Loucy (cell line): Measurements from ENCODE around the gene KIF14.
"Not testable (repeated sequence)": the region's sequence is repeated elsewhere in the genome, so short reads cannot be mapped to it uniquely, and the experiment has no call there.

Experiments
- H2AFZ ChIP-seq: fragments of 200-600 bp; sonication (generic); 2 replicates; pipeline ENCODE4 v1.6.0; 2016; ENCODE audit warnings: antibody characterized with exemption, mild to moderate bottlenecking, low read length, moderate library complexity
- H3F3A ChIP-seq: fragments of 200-600 bp; 2 replicates; pipeline ENCODE4 v1.6.0; 2016; ENCODE audit warnings: antibody characterized with exemption, low read depth, mild to moderate bottlenecking
- H3K27me3 ChIP-seq: fragments of 200-600 bp; sonication (generic); 2 replicates; pipeline ENCODE4 v1.6.1; 2014; ENCODE audit warnings: low read length, mild to moderate bottlenecking; ENCODE audit not compliant: insufficient read depth, poor library complexity, severe bottlenecking
- H3K36me3 ChIP-seq: fragments of 200-600 bp; sonication (generic); 2 replicates; pipeline ENCODE4 v1.6.1; 2016; ENCODE audit warnings: low read length; ENCODE audit not compliant: insufficient read depth
- H3K4me1 ChIP-seq: fragments of 200-600 bp; sonication (generic); 2 replicates; pipeline ENCODE4 v1.5.1; 2014; ENCODE audit warnings: low read length, mild to moderate bottlenecking; ENCODE audit not compliant: insufficient read depth, poor library complexity, severe bottlenecking
- H3K4me2 ChIP-seq: fragments of 200-600 bp; sonication (generic); 2 replicates; pipeline ENCODE4 v1.6.0; 2014; ENCODE audit warnings: antibody characterized with exemption, low read length, low read depth, mild to moderate bottlenecking; ENCODE audit not compliant: poor library complexity, severe bottlenecking
- H3K4me3 ChIP-seq: fragments of 200-600 bp; sonication (generic); 2 replicates; pipeline ENCODE4 v1.5.1; 2014; ENCODE audit warnings: low read length, mild to moderate bottlenecking, mixed read lengths; ENCODE audit not compliant: poor library complexity, severe bottlenecking
- H3K79me2 ChIP-seq: fragments of 200-600 bp; sonication (generic); 2 replicates; pipeline ENCODE4 v1.6.1; 2014; ENCODE audit warnings: low read length; ENCODE audit not compliant: insufficient read depth
- H3K9ac ChIP-seq: fragments of 200-600 bp; sonication (generic); 2 replicates; pipeline ENCODE4 v1.6.0; 2014; ENCODE audit warnings: mild to moderate bottlenecking, low read depth, low read length, moderate library complexity; ENCODE audit not compliant: poor library complexity, severe bottlenecking
- H3K9me2 ChIP-seq: fragments of 200-600 bp; sonication (generic); replicated peaks from 2 replicates; pipeline ENCODE4 v1.6.1; 2016; ENCODE audit warnings: low read depth, low read length, mixed read lengths
- H3K9me3 ChIP-seq: fragments of 200-600 bp; sonication (generic); 2 replicates; pipeline ENCODE4 v1.6.1; 2014; ENCODE audit warnings: mild to moderate bottlenecking, antibody characterized with exemption, low read length, low read depth; ENCODE audit not compliant: insufficient read depth
- H4K20me1 ChIP-seq: fragments of 200-600 bp; sonication (generic); 2 replicates; pipeline ENCODE4 v1.6.0; 2014; ENCODE audit warnings: antibody characterized with exemption, low read length, mild to moderate bottlenecking; ENCODE audit not compliant: insufficient read depth, poor library complexity, severe bottlenecking
- CTCF ChIP-seq: fragments of 200-600 bp; sonication (generic); conservative IDR thresholded peaks from 2 replicates; pipeline ENCODE4 v1.5.1; 2014; ENCODE audit warnings: mild to moderate bottlenecking, antibody characterized with exemption, low read length
- EZH2phosphoT487 ChIP-seq: fragments of 200-600 bp; IDR thresholded peaks from 2 replicates; pipeline ENCODE4 v1.6.1; 2018; ENCODE audit warnings: antibody characterized with exemption, mild to moderate bottlenecking, moderate library complexity, borderline replicate concordance

KIF14 gene

GRCh38 chr1:200636681-200637080 is 16.1 kb upstream of the KIF14 start:
- H3K36me3 ChIP-seq: no peaks in the 10 kb centered on the region
- H3K4me2 ChIP-seq: no peak overlapping the region
- H3K9me3 ChIP-seq: no peaks in the 10 kb centered on the region
- TF ChIP-seq EZH2phosphoT487: no peak
- TF ChIP-seq CTCF: no peak
- no peaks in the 10 kb centered on the region for H4K20me1 ChIP-seq
- no peak overlapping the region for H3K9ac ChIP-seq
- no peaks in the 10 kb centered on the region for H3K4me1 ChIP-seq
- no peaks in the 10 kb centered on the region for H3K79me2 ChIP-seq
- no peak overlapping the region for H2AFZ ChIP-seq
- no peaks in the 10 kb centered on the region for H3K27me3 ChIP-seq
- H3K9me2 ChIP-seq: no peaks in the 10 kb centered on the region
- no peak overlapping the region for H3K4me3 ChIP-seq
- no peaks in the 10 kb centered on the region for H3F3A ChIP-seq

- Histone ChIP-seq H3K4me1 (no peaks in the 10 kb centered on the region), H3K79me2 (no peaks in the 10 kb centered on the region), H4K20me1 (no peaks in the 10 kb centered on the region), H3K4me2 (no peak overlapping the region), H3K4me3 (no peak overlapping the region), H3K9me3 (no peaks in the 10 kb centered on the region), H2AFZ (no peak overlapping the region), H3F3A (no peaks in the 10 kb centered on the region), H3K9ac (no peak overlapping the region), H3K27me3 (no peaks in the 10 kb centered on the region), H3K36me3 (no peaks in the 10 kb centered on the region), H3K9me2 (no peaks in the 10 kb centered on the region)
- peak; percentile 53 for TF ChIP-seq CTCF
- no peak for TF ChIP-seq EZH2phosphoT487
Measured at GRCh38 chr1:200634261-200635122, 13.9 kb upstream of the KIF14 start.

- H3K9ac ChIP-seq: no peak overlapping the region
- no peak overlapping the region for H2AFZ ChIP-seq
- no peaks in the 10 kb centered on the region for H3K79me2 ChIP-seq
- H3K4me3 ChIP-seq: no peak overlapping the region
- H3K4me2 ChIP-seq: no peak overlapping the region
- no peak for TF ChIP-seq CTCF
- TF ChIP-seq EZH2phosphoT487: no peak
- no peaks in the 10 kb centered on the region for H3K9me2 ChIP-seq
- H4K20me1 ChIP-seq: no peaks in the 10 kb centered on the region
- H3K27me3 ChIP-seq: no peaks in the 10 kb centered on the region
- no peaks in the 10 kb centered on the region for H3K4me1 ChIP-seq
- no peaks in the 10 kb centered on the region for H3K36me3 ChIP-seq
- H3K9me3 ChIP-seq: no peaks in the 10 kb centered on the region
- no peaks in the 10 kb centered on the region for H3F3A ChIP-seq
Measured at GRCh38 chr1:200631375-200631774, 10.8 kb upstream of the KIF14 start.

- not testable (repeated sequence) for H3K4me2 ChIP-seq, H3F3A ChIP-seq, H3K4me1 ChIP-seq, H3K9me3 ChIP-seq, H3K9me2 ChIP-seq, H3K9ac ChIP-seq, H4K20me1 ChIP-seq, H3K36me3 ChIP-seq, H3K27me3 ChIP-seq, H3K4me3 ChIP-seq, H3K79me2 ChIP-seq, H2AFZ ChIP-seq
Measured at GRCh38 chr1:200630515-200630899, 10.0 kb upstream of the KIF14 start.
